BE2C (cell line): ENCODE results near the gene MAN1A2.

Experiments used
- DNase-seq: peaks from one replicate; pipeline ENCODE4 v3.0.0-alpha.2; 2020
- H3K27me3 ChIP-seq: fragments of 250-450 bp; sonication (Bioruptor Pico); 2 replicates; pipeline ENCODE4 v1.5.1; 2020; ENCODE audit warnings: mild to moderate bottlenecking
- H3K36me3 ChIP-seq: fragments of 250-450 bp; sonication (Bioruptor Pico); 2 replicates; pipeline ENCODE4 v1.5.1; 2020; ENCODE audit warnings: mild to moderate bottlenecking
- H3K4me1 ChIP-seq: fragments of 250-450 bp; sonication (Bioruptor Pico); 2 replicates; pipeline ENCODE4 v1.5.1; 2020
- H3K4me3 ChIP-seq: 2 replicates; pipeline ENCODE4 v1.5.1; 2011; ENCODE audit warnings: low read depth, low read length
- H3K9me3 ChIP-seq: fragments of 250-450 bp; sonication (Bioruptor Pico); 2 replicates; pipeline ENCODE4 v1.5.1; 2020
- CTCF ChIP-seq: IDR thresholded peaks from 2 replicates; pipeline ENCODE4 v1.5.1; 2012; ENCODE audit warnings: mild to moderate bottlenecking, low read depth, low read length

The MAN1A2 gene

GRCh38 chr1:117562581-117563491 is 195.6 kb downstream of the MAN1A2 start:
- H3K9me3 ChIP-seq: no peaks in the 10 kb centered on the region

GRCh38 chr1:117563492-117563875 is 196.2 kb downstream of the MAN1A2 start:
- Histone ChIP-seq H3K36me3 (no peaks in the 10 kb centered on the region), H3K4me3 (no peak overlapping the region), H3K4me1 (no peaks in the 10 kb centered on the region), H3K9me3 (no peaks in the 10 kb centered on the region), H3K27me3 (no peaks in the 10 kb centered on the region)
- no peak for DNase-seq
- TF ChIP-seq CTCF: no peak

More at GRCh38 chr1:117562581-117563491, 195.6 kb downstream of the MAN1A2 start:
- TF ChIP-seq CTCF: no peak
- DNase-seq: no peak
- H3K4me3 ChIP-seq: no peak overlapping the region
- no peaks in the 10 kb centered on the region for H3K27me3 ChIP-seq
- no peaks in the 10 kb centered on the region for H3K36me3 ChIP-seq
- no peaks in the 10 kb centered on the region for H3K4me1 ChIP-seq

- no peak for DNase-seq
- Histone ChIP-seq H3K4me1 (no peaks in the 10 kb centered on the region), H3K27me3 (no peaks in the 10 kb centered on the region), H3K4me3 (no peak overlapping the region), H3K36me3 (no peaks in the 10 kb centered on the region), H3K9me3 (no peaks in the 10 kb centered on the region)
- no peak for TF ChIP-seq CTCF
These were observed 197.2 kb downstream of the MAN1A2 start for GRCh38 chr1:117564227-117565075.

- Histone ChIP-seq H3K9me3 (no peaks in the 10 kb centered on the region), H3K4me1 (no peaks in the 10 kb centered on the region), H3K4me3 (no peak overlapping the region), H3K36me3 (no peaks in the 10 kb centered on the region), H3K27me3 (no peaks in the 10 kb centered on the region)
- no peak for DNase-seq
- TF ChIP-seq CTCF: no peak
These were observed 197.9 kb downstream of the MAN1A2 start for GRCh38 chr1:117565076-117565556.

- no peak for DNase-seq
- no peak for TF ChIP-seq CTCF
- no peaks in the 10 kb centered on the region for H3K36me3 ChIP-seq
- no peaks in the 10 kb centered on the region for H3K27me3 ChIP-seq
- H3K9me3 ChIP-seq: no peaks in the 10 kb centered on the region
- no peaks in the 10 kb centered on the region for H3K4me1 ChIP-seq
- no peak overlapping the region for H3K4me3 ChIP-seq
These were observed 198.7 kb downstream of the MAN1A2 start for GRCh38 chr1:117565745-117566455.
